SK-N-DZ (cell line): ENCODE data around the gene NR0B2.

Experiments
- DNase-seq: peaks from one replicate; pipeline ENCODE4 v3.0.0-alpha.2; 2015; ENCODE audit warnings: low spot score

NR0B2 gene

DNA sequence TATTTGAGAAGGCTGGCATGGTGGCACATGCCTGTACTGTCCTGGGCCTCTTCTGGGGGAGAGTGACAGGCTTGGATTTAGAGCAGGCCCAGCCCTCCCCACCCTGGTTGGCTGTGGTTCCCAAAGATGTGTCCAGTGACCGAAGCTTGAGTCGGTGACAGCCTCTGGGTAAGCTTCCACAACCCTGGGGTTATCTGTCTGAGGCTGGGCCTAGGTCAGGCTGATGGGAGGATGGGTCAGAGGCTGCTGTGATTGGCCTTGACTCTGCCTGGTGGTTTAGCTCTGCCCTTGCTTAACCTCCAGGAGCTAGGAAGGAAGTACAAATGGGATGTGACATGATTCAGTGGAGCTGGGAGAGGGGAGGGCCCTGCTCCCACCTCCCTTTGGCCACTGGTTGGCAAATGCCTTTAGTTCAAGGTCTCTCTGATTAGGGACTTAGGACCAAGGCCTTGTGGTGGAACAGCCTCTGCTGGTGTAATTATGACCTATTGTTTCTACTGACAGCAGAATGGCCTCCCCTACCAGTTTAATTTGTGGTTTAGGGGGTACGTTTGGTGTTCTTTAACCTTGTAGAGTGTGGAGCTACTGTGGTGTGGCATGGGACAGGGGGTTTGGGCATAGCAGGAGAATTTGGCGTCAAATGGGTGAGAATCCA, 24.4 kb upstream of the NR0B2 start:
- no peak for DNase-seq

DNA sequence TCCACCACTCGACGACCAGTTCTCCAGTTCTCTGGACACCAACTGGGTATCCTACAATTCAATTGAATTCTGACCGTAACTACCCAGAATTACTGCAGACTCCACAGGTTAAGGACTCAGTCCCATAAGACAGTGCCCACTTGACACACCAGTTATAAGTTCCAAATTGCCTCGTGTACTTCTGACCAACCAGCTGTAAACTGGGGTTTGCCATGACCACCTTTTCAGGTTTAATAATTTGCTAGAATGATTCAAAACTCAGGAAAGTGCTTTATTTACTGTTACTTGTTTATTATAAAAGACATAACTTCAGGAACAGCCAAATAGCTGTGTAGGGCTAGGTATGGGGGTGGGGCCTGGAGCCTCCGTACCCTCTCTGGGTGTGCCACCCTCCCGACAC, 23.0 kb upstream of the NR0B2 start:
- DNase-seq = no peak

DNA sequence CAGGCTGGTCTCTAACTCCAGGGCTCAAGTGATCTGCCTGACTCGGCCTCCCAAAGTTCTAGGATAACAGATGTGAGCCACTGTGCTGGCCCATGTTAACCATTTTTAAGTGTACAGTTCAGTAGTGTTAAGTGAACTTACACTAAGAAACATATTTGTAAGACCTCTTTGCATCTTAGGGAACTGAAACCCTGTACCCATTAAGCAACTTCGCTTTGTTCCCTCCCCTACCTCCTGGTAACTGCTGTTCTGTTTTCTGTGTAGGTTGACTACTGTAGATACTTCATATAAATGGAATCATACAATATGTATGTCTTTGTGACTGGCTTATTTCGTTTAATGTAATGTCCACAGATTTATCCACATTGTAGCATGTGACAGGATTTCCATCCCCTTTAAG, 18.8 kb upstream of the NR0B2 start:
- no peak for DNase-seq

DNA sequence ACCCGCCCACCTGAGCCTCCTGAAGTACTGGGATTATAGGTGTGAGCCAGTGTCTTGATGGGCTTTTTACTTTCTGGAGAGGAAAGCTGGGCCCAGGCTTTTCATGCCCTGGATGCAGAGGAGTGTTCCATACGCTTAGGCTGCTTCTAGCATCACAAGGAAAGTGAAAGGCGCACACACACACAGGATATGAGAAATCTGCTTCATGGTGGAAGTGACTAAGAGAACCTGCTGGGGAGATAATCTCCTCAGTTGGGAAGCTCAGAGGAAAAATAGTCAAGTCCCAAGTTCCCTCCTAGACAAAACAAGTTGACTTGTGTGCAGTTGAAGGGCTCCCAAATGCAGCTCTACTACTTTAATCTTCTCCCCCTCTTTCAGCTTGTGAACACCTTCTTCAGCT, 9.9 kb upstream of the NR0B2 start:
- DNase-seq = no peak

DNA sequence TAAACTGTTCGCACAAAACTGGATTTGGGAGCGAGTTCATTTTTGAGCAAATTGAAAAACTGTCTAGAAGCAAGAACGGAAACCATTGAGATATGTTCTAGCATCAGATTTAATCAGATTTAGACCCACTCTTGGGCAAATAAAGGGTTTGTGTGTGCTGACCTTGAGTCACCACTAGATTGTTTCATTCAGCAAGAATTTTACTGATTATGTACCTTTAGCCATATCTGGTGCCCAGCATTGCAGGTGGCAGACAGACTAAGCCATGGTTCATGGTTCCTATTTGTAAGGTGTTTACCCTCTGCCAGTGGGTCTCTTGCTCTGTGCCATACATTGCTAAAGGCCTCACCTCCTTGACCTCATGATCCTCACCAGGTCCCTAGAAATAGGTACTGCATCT, 9.1 kb upstream of the NR0B2 start:
- no peak for DNase-seq

DNA sequence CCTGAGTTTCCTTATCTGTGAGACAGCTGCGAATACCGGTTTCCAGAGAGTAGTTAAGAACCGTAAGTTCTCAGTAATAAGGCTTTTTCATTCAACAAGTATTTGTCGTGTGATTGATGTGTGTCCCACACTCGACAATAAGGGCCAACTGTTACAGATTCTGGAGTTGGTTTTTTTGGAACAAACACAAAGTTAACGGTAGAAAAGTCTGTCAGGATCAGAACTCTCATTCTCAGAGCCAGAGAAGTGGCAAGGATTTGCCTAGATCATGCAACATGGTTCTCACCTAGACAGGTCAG, 8.6 kb upstream of the NR0B2 start:
- DNase-seq = no peak

DNA sequence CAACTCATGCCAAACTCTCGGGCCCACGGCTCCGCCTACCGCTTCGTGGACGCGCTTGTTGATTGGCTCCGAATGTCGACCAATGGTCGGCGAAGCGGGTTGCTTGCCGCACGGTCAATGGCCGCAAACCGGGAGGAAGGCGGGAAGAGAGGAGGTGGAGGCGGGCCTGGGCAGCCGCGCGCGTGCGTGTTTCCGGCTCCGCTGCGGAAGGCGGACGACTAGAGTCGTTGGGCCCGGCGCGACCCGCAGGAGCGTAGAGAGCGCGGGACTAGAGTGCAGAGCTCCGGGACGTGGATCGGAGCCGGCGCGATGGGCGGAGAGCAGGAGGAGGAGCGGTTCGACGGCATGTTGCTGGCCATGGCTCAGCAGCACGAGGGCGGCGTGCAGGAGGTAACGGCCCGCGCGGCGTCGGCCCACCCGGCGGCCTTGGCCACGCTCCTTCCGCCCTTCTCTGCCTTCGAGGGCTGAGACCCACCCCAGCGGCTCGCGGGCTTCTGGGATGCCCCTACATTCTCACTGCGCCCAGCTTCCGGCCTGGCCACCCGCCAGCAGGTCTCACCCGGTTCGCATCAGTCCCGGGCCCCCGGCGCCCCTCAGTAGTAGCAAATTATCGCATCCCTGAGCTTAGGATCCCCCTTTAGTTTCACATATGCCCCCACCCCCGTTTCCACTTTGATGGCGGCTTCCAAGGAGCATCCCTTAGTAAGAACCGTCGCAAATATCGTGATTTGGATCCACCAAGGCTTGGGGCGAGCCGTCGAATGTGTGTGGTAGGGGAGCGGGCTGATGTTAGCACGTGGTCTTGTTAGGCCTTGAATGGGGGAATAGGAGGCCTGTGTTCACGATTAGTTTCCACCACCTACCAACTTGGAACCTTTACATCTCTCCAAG, 8.0 kb upstream of the NR0B2 start, which contains the start of gene NUDC:
Gene NUDC, plus strand, starts transcription at position 204 of the 891 bp plus-strand sequence. Its CDS starts 106 bp downstream, at position 310.
- peak; percentile 94 for DNase-seq

DNA sequence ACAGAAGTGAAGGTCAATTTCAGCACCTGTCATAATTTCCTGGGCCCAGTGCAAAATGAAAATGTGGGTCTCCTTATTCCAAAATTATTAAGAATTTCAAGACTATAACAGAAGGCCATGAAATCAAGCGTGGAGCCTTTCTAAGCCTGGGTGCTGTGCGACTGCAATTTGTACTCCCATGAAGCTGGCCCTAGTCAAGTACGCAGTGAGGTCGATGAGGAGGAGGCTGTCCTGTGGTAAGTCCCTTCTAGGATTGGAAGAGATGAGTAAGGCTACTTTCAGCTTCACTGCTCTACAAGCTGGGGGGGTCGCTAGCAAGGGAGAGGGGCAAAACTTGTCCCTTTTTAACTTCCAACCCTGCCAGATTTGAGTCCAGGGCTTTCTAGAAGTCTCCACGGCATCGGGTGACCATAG, 7.4 kb upstream of the NR0B2 start:
- no peak for DNase-seq

DNA sequence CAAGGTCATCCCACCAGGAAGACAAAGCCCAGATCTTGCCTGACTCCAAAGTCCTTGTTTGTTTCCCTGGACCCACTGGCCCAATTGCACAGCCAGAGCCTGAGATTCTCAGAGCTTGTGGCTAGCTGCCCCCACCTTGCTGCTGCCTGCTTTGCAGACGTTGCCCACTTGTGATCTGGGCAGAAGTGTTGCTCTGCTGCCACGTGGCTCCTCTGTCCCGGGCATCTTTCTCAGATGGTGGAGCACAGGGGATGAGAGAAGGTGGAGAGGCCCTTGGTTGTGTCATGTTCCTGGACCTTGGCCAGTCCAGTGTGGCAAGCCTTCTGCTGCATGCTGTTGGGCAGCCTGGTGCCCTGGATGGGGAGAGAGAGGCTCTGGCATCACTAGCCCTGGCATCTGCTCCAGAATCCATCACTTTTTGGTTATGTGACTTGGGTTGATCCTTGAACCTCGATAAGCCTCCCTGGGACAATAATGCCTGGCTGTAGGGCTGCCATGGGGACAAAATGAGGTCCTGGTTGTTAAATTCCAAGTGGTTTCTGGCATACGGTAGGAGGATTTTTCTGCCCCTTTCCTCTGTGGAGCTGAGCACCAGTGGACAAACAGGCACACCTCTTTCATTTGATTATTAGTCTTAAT, 1.5 kb upstream of the NR0B2 start:
- no peak for DNase-seq

DNA sequence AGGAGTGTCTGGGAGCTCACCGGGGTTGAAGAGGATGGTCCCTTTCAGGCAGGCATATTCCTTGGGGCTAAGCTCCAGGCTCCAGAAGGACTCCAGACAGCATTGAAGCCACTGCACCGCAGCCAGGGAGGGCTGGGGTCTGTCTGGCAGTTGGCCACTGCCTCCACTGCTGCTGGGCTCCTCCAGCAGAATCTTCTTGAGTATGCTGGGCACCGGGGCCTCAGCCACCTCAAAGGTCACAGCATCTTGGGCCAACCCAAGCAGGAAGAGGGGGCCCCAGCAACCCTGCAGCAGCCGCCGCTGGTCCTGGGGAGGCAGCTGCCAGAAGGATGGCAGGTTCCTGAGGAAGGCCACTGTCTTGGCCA, 404 bp downstream of the NR0B2 start:
- DNase-seq = no peak

DNA sequence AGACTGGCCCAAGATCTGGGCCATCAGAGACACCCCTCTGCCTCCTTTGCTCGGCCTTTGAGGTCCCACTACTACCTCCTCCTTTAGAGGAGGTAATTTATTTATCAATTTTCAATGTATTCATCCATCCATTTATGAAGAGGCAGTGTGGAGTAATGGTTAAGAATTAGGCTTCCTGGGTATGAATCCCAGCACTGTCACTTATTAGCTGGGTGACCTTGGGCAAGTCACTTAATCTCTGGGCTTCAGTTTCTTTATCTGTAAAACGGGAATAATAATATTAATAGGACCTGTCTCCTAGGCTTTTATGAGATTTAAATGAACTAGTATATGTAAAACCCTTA, 1.7 kb downstream of the NR0B2 start:
- no peak for DNase-seq

DNA sequence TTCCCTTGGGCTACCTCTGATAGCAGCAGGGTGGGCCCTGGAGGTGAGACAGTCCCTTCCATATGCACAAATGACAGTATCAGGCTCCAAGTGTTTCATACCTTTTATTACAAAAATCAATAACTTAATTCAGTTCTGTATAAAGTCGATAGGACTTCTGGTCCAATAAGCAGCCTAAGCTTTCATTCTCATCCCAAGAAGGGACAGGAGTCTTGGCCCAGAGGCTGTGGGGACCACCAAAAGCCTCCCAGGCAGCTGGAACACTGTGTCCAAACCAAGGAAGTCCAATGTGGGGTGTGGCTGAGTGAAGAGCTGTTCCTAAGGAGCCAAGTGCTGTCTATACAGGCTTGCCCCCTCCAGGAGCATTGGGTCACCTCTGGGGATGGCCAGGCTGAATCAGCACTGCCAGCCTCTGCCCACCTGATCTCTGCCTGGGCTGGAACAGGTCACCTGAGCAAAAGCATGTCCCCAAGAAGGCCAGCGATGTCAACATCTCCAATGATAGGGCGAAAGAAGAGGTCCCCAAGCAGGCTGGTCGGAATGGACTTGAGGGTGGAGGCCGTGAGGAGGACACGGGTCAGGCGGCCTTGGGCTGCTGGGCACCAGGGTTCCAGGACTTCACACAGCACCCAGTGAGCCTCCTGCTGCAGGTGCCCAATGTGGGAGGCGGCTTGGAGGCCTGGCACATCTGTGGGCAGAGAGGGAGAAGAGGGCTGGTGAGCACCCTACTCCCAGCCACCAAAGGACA, 2.2 kb downstream of the NR0B2 start:
- no peak for DNase-seq

DNA sequence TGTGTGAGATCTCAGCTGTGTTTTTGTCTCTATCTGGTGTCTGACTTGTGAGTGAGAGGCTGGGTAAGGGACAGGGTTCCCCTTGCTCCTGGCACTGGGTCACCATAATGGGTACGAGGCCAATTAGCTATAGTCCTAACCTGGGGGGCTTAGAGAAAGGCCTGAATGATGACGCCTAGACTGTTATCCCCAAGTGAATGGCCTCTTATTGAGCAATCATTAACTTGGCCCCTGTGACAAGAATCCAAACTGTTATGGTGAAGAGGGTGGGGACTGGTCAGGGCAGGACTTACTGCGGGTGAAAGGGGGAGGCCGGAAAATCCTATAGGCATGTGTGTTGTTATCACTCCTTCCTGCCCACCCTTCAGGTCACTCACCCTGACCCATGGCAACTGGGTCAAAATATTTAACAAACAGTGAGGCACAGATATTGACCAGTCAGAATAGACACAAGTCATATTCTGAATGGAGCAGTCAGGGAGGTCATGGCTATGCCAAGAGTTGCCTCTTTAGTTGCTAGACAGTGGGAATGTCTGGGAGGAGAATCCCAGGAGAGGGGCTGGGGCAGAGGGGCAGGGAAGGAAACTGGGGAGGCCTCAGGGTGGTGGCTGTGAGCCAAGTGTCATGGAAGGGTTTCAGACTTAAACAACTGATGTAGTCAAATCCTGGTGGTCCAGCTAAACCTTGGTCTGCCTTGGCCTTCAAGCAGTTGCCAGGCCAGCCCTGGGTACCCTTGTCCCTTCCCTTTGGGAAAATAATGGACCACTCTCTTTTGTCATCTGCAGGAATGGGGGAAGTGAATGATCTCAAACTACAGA, 3.2 kb downstream of the NR0B2 start:
- DNase-seq = no peak

DNA sequence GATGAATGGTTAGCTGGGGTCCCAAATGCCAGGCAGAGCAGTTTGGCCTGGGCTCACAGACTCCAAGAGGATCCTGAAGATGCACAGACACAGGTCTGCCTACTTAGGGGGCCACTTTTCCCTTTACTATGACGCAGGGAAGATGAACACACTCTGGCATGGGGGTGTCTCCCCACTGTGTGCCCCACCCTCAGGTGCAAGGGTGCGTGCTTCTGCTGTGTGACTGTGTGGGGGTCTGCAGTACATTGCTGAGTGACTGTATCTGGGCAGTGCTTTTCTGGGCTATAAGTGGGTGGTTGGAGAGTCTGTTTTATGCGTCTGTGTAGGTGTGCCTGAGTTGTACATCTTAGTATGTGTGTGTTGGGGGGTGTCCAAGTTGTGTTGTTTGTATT, 3.8 kb downstream of the NR0B2 start:
- no peak for DNase-seq

DNA sequence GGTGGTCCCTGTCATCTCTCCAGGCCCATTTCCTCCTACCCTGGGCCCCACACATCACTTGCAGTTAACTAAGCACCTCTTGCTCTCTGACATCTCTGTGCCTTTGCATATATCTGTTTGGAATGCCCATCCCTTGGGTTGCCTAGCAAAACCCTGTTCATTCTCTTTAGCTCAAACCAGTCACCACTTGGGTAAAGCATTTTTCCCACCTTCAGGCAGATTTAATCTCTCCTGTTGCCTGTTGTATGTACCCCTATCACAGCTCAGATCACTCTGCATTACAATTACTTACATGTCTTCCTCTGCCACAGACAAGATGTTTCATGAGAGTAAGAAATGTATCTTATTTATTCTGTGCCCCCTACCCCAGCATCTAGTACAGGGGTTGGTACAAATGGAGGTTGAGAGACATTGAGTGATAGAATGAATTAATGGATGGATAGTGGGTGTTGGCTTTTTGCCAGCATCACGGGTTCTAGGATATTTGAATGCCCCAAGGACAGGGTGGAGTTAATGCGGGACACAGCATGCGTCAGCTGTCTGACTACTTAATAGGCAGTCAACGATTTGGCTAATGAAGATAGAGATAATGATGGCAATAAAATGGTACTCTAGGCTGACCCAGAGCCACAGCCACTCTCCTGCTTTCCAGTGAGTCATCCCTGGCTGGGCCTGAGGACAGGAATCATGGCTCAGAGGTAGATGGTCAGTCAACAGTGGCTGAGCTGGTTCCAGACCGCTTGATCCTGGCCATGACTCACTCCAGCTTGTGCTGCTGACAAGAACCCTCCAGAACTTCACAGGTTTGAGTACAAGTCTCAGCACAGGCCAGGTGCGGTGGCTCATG, 6.5 kb downstream of the NR0B2 start:
- no peak for DNase-seq

DNA sequence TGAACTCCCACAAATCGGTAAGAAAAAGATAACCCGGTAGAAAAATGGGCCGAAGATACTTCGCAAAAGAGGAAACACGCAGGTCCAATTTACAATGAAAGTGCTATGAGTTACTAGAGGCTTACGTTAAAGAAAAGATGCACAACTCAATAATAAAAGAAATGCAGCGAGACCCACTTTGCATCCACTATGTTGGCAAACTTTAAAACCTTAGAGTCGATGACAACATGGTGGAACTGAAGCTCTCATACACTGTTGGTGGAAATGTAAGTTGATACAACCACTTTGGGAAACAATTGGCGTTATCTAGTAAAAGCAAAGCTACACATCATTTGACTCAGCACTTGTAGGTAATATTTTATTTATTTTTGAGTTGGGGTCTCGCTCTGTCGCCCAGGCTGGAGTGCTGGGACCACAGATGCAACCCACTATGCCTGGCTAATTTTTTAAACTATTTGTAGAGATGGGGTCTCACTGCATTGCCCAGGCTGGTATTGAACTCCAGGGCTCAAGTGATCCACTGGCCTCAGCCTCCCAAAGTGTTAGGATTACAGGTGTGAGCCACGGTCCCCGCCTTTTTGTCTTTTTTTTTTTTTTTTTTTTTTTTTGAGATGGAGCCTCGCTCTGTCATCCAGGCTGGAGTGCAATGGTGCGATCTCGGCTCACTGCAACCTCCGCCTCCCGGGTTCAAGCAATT, 12.8 kb downstream of the NR0B2 start:
- DNase-seq = no peak

DNA sequence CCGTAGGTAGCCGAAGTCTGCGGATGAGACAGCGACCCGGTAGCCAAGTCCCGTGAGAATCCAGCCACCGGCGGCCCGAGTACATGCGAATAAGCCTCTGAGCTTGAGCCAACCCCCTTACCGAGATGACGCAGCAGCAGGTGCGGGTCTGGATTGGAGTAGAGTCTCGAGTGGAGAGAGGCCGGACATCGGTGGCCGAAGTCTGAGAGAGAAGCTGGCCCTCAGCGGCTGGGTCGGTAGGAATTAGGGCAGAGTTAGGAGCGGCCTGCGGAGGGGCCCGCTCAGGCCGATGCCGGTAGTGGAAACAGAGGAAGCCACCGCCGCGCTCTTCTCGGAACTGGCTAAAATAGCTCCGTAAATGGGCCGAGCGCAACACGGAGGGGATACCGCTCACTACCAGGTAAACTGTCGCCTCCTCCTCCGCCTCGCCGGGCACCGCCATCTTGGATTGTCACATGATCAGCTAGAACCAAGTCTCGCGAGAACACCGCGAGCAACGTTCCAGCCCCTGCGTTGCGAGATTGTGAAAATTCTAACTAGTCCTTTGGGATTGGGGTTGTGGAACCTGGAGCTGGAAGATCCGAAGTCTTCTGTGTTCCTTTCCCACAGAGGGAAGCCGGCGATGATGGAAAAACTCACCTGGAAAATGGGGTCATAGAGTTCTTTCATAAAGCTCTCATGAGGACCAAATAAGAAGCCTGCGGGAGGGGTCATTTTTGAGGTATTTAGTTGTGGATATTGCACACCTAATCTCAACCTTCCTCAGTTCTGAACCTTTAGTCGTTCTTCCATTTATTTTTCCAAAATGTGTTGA, 13.6 kb downstream of the NR0B2 start, which contains the start of gene GPATCH3:
Gene GPATCH3, minus strand, starts transcription at position 467 of the 814 bp plus-strand sequence. Its CDS starts 25 bp downstream, at position 442.
- peak; percentile 91 for DNase-seq

DNA sequence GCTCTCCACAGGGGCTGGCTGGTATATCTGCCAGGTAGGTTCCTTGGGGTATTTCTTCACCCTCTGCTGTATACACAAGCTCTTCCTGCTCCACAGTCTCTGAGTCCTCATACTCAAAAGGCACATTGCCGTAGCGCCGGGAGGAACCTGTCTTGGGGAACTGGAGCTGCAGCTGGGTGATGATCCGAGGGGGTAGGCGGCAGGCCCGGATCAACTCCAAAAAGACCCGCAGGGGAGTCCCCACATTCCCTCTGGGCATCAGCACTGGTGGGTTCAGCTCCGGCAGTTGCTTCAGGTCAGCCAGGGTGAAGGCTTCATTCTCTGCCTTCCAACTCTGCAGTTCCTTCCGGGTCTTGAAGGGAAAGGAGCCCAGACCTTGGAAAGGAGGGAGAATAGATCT, 16.4 kb downstream of the NR0B2 start:
- DNase-seq = no peak

DNA sequence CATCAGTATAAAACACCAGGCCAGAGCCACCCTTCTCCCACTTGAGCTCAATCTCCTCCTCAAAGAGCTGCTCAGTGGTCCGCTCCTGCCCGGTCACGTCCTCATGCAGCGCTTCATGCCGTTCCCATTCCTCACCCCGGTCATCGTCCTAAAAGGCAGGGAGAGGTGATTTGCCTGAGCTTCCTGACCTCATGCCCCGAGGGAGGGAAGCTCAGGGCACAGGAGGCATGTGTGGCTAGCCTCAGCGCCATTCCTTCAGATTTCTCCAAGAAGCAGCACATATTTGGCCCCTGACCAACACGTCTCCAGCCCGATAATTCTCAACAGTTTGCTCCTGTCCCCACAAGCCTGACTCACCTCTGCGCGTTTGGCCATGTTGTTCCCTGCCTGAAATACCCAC, 19.5 kb downstream of the NR0B2 start:
- DNase-seq = no peak
